Measurements from ENCODE around the gene USH2A. TPM values are rescaled to one million over a fixed set of nuclear protein-coding genes. Genes with fewer than 3 reads are reported as not detected.

USH2A gene
- total RNA-seq, 1 donor from 2014 or later: not detected

DNA sequence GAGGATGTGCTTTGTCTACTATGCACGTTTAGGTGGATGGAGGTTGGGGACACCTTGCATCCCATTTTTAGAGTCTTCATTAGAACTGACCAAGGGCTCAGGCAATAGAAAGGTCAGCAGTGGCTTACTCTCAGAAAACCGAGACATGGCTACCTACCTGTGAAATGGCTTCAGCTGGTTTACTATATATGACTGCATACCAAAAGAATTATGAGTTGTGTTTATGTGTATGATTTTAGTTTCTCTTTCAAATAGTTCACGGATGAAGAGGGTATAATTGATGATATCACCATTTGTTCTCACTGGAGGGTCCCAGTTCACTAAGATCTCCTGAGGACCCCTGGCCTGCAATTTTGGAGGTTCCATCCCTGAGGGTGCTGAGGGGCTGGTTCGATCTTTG, 749.3 kb downstream of the USH2A start:
- DNase-seq (ENCODE audit: low spot score in 2 of 2): no peak
- Histone ChIP-seq H3K27me3 (no peaks in the 10 kb centered on the region), H3K36me3 (no peaks in the 10 kb centered on the region), H3K4me1 (peaks cover 0 to 5% of the 10 kb centered on the region in 2 donors), H3K9me3 (no peaks in the 10 kb centered on the region), H3K27ac (no peak overlapping the region), H3K4me3 (no peak overlapping the region)
- TF ChIP-seq, protein P1, sequence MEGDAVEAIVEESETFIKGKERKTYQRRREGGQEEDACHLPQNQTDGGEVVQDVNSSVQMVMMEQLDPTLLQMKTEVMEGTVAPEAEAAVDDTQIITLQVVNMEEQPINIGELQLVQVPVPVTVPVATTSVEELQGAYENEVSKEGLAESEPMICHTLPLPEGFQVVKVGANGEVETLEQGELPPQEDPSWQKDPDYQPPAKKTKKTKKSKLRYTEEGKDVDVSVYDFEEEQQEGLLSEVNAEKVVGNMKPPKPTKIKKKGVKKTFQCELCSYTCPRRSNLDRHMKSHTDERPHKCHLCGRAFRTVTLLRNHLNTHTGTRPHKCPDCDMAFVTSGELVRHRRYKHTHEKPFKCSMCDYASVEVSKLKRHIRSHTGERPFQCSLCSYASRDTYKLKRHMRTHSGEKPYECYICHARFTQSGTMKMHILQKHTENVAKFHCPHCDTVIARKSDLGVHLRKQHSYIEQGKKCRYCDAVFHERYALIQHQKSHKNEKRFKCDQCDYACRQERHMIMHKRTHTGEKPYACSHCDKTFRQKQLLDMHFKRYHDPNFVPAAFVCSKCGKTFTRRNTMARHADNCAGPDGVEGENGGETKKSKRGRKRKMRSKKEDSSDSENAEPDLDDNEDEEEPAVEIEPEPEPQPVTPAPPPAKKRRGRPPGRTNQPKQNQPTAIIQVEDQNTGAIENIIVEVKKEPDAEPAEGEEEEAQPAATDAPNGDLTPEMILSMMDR (IDR thresholded peaks at IDR 0.05): no peak
- intact Hi-C loops (cut with DNase I): no loop called here

DNA sequence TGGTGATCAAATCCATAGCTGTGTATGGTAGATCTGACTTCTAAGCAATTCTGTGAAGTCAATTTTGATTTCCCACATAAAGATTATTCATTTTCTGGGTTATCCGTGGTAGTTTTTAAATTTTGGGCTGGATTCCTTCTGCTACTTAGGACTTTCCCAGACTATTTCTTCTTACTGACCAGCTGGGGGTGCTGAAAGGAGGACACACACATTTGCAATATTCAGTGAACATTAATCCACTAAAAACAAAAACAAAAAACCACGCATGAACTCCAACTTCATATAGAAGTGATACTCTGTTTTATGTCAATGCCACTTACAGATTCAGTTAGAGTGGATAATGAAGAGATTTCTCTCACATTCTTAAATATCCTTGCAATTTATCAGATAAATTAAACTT, 750.8 kb downstream of the USH2A start:
- H3K36me3 ChIP-seq: no peaks in the 10 kb centered on the region
- no peak for DNase-seq (ENCODE audit: low spot score in 2 of 2)
- TF ChIP-seq, protein P1 (IDR thresholded peaks at IDR 0.05): no peak
- no peaks in the 10 kb centered on the region for H3K9me3 ChIP-seq
- no peaks in the 10 kb centered on the region for H3K27me3 ChIP-seq
- intact Hi-C loops (cut with DNase I): no loop called here
- H3K4me1 ChIP-seq: peaks cover 0 to 5% of the 10 kb centered on the region in 2 donors
- no peak overlapping the region for H3K27ac ChIP-seq
- H3K4me3 ChIP-seq: no peak overlapping the region

DNA sequence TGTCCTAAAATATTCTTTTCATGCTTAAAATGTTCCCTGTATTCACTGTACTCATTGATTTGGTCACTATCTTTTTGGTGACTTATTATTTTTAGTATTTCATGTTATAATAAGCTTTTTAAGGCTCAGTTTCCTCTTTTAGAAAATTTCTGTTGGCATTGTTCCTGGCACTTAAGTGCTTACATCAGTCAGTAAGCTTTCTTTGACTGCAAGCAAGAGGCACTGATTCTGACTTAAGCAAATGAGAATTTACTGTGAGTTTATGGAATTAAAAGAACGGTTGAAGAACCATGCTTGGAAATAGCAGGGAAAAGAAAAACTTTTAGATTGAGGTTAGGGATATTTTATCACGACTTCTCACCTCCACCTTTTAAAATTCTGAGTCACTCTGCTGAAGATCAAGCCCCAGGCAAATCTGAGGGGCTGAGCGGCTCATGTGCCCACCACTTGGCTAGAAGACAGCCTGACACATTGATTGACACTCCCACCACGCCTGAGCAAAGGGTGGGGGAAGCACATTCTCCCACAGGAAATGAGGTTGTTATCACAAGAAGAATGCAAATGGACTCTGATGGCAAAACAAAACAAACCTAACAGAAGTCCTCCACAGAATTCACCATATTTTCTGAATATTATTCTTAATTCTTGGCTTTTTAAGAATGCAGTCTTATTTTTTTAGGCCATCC, 753.3 kb downstream of the USH2A start:
- Histone ChIP-seq H3K36me3 (no peaks in the 10 kb centered on the region), H3K9me3 (no peaks in the 10 kb centered on the region), H3K27ac (peak overlapping the region in 1 of 2 donors; percentile 4), H3K4me1 (peaks cover 0 to 5% of the 10 kb centered on the region in 2 donors), H3K27me3 (no peaks in the 10 kb centered on the region), H3K4me3 (no peak overlapping the region)
- no peak for DNase-seq (ENCODE audit: low spot score in 2 of 2)
- TF ChIP-seq, protein P1 (IDR thresholded peaks at IDR 0.05): no peak
- intact Hi-C loops (cut with DNase I): no loop called here

DNA sequence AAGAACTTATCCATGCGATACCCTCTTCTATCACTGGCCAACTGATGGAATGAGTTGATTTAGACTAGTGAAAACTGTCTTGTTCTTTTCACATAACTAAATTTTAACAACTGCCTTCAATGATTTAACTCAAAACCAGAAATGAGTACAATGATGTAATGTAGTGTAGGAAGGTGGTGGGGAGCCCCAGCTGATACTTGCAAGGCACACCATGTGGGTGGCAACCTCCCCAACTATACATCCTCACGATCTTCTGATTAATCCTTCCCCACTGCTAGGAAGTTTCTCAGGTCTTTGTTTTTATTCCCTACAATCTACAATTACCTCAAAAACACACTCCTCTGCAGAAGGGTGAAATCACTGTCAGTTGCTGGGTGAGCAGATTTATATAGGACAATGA, 755.5 kb downstream of the USH2A start:
- TF ChIP-seq, protein P1 (IDR thresholded peaks at IDR 0.05): no peak
- no peaks in the 10 kb centered on the region for H3K36me3 ChIP-seq

DNA sequence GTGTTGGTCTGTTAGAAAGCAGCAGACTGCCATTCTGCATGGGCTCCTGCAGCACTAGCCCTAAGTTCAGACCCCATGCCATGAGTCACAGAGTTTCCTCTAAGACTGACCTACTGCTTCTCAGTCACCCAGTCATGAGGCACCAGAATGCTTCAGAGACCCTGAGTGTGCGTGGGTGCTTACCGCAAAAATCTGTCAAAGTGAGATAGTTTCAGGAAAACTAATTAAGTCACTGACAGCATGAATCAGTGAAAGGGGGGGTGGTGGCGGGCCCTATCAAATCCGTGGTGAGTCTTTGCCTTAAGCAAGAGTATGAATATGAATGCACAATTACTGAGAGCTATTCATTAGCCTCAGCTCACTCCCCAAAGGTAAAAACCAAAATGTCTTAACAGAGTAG, 758.0 kb downstream of the USH2A start:
- H3K9me3 ChIP-seq: no peaks in the 10 kb centered on the region
- no peaks in the 10 kb centered on the region for H3K27me3 ChIP-seq
- intact Hi-C loops (cut with DNase I): no loop called here
- H3K4me1 ChIP-seq: peaks cover 0 to 5% of the 10 kb centered on the region in 2 donors
- H3K36me3 ChIP-seq: no peaks in the 10 kb centered on the region
- no peak overlapping the region for H3K4me3 ChIP-seq
- DNase-seq (ENCODE audit: low spot score in 2 of 2): no peak
- H3K27ac ChIP-seq: no peak overlapping the region
- TF ChIP-seq, protein P1 (IDR thresholded peaks at IDR 0.05): no peak

More for the DNA sequence above, 755.5 kb downstream of the USH2A start:
- Histone ChIP-seq H3K4me1 (peaks cover 0 to 5% of the 10 kb centered on the region in 2 donors), H3K27ac (no peak overlapping the region), H3K9me3 (no peaks in the 10 kb centered on the region), H3K27me3 (no peaks in the 10 kb centered on the region), H3K4me3 (no peak overlapping the region)
- DNase-seq (ENCODE audit: low spot score in 2 of 2): no peak
- intact Hi-C loops (cut with DNase I): no loop called here

Data from ascending aorta (tissue), 2 donors.